ENCODE results near the gene AZU1.
"Not testable (repeated sequence)": the region's sequence is repeated elsewhere in the genome, so short reads cannot be mapped to it uniquely, and the experiment has no call there.

Gene AZU1

GRCh38 chr19:831407-832369 is 4.1 kb downstream of the AZU1 start:
- no peak for DNase-seq

- DNase-seq: no peak
These were observed 6.6 kb downstream of the AZU1 start for GRCh38 chr19:834216-834615.

DNA sequence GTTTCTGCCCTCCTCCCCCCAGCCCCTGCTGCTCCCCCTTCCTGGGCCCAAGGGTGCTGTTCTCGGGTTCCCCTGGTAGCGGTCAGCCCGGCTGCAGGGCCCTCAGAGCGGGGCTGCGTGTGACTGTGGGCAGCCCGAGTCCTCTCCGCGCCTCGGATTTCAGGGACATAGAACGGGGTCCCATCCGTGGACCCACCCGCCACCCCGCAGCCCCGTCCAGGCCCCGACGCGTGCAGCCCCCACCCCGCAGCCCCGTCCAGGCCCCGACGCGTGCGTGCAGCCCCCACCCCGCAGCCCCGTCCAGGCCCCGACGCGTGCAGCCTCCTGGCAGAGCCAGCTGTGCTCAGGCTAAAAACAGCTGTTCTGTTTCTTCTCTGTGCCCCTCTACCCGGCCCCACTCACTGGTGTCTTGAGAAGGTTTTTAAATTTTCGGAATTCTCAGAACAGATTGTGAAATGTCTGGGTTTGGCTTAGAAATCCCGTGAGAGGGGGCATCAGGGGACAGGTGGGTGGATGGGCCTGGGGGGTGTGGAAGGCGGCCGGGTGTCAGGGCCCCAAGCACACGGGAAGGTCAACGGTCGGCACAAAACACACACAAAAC is 7.7 kb downstream of the AZU1 start:
- no peak for DNase-seq

DNA sequence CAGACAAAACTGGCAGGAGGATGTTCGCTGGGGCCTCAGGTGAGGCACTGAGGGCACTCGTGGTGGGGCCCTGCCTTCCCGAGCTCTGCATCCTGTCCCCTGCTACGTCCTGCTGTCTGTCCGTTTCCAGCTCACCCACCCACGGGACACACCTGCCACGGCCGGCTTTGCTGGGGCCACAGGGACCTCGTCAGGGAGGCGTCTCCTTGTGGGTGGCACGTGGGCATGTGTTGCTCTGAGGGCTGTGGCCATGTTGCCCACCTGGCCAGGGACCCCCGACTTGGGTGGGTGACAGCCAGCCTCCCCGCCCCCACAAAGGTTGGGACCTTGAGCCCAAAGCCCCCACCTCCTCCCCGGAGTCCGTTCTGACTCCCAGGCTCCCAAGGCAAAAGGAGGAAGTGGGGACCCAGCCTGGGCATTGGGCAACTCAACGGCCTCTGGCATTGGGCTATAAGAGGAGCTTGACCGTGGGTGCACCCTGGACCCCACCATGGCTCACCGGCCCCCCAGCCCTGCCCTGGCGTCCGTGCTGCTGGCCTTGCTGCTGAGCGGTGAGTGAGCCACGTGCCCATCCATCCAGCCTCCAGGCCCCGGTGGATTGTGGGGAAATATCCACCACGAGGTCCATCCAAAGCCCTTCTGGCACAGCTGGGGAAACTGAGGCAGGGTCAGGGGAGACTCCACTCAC is 13.0 kb downstream of the AZU1 start, which contains the start of gene PRTN3:
Gene PRTN3 (plus strand): TSS at position 481 of the 688 bp plus-strand sequence. CDS start 10 bp downstream, at position 491.
- no peak for DNase-seq

- not testable (repeated sequence) for DNase-seq
These were observed 15.2 kb downstream of the AZU1 start for GRCh38 chr19:842802-843179.

- DNase-seq: no peak
These were observed 15.7 kb downstream of the AZU1 start for GRCh38 chr19:843180-843835.

- DNase-seq: no peak
These were observed 16.4 kb downstream of the AZU1 start for GRCh38 chr19:843836-844545.

- DNase-seq: no peak
These were observed 16.9 kb downstream of the AZU1 start for GRCh38 chr19:844546-844971.

- DNase-seq: no peak
These were observed 18.3 kb downstream of the AZU1 start for GRCh38 chr19:845707-846521.

GRCh38 chr19:848386-848921 is 20.8 kb downstream of the AZU1 start:
- DNase-seq: no peak

GRCh38 chr19:849195-849594 is 21.6 kb downstream of the AZU1 start:
- DNase-seq: not testable (repeated sequence)

GRCh38 chr19:850221-850978 is 22.8 kb downstream of the AZU1 start:
- peak in 1 of 2 experiments; percentile 69 for DNase-seq

DNA sequence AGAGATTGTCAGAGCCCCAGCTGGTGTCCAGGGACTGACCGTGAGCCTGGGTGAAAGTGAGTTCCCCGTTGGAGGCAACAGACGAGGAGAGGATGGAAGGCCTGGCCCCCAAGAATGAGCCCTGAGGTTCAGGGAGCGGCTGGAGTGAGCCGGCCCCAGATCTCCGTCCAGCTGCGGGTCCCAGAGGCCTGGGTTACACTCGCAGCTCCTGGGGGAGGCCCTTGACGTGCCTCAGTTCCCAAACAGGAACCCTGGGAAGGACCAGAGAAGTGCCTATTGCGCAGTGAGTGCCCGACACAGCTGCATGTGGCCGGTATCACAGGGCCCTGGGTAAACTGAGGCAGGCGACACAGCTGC is 23.3 kb downstream of the AZU1 start:
- DNase-seq: no peak

- no peak for DNase-seq
These were observed 24.7 kb downstream of the AZU1 start, which contains the start of gene ELANE for GRCh38 chr19:852136-853013. ELANE (plus strand) TSS chr19:852303; CDS start chr19:852329, 26 bp downstream.

DNA sequence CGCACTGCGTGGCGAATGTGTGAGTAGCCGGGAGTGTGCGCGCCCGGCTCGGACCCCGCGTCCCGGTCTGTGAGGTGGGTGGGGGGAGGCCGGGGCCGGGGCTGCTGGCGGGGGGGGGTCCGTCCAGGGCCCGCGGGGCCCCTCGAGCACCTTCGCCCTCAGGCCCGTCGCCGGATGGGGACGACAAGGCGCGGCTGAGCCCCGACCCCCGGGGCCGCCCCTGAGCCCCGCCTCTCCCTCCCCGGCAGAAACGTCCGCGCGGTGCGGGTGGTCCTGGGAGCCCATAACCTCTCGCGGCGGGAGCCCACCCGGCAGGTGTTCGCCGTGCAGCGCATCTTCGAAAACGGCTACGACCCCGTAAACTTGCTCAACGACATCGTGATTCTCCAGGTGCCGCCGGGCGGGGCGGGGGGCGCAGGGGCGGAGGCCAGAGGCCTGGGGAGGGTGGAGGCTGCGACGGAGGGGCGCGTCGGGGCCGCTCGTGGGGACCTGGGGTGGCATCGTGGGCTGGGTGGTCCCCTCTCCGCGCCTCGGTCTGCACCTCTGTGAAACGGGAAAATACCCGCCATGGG is 25.5 kb downstream of the AZU1 start:
- DNase-seq: no peak

DNA sequence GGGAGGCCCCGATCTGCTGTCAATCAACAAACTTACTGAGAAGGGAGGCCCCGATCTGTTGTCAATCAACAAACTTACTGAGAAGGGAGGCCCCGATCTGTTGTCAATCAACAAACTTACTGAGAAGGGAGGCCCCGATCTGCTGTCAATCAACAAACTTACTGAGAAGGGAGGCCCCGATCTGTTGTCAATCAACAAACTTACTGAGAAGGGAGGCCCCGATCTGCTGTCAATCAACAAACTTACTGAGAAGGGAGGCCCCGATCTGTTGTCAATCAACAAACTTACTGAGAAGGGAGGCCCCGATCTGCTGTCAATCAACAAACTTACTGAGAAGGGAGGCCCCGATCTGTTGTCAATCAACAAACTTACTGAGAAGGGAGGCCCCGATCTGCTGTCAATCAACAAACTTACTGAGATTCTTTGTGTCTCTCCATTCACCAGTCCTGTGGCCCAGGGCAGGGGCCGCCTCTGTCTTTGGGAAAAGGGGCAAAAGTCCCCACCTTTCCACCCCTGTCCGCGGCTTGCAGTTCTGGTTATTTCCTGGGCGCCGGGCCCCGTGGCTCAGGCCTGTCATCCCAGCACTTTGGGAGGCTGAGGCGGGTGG is 26.1 kb downstream of the AZU1 start:
- DNase-seq: not testable (repeated sequence)

GRCh38 chr19:854549-854948 is 26.9 kb downstream of the AZU1 start:
- no peak for DNase-seq

GRCh38 chr19:855142-855541 is 27.5 kb downstream of the AZU1 start:
- DNase-seq: no peak
